ENCODE results near the gene TULP4. TPM values are rescaled to one million over a fixed set of nuclear protein-coding genes. Genes with fewer than 3 reads are reported as not detected.

The TULP4 gene
- total RNA-seq, 4 donors from 2014 or later = 59.8 to 99.2 (median 88.6) TPM

DNA sequence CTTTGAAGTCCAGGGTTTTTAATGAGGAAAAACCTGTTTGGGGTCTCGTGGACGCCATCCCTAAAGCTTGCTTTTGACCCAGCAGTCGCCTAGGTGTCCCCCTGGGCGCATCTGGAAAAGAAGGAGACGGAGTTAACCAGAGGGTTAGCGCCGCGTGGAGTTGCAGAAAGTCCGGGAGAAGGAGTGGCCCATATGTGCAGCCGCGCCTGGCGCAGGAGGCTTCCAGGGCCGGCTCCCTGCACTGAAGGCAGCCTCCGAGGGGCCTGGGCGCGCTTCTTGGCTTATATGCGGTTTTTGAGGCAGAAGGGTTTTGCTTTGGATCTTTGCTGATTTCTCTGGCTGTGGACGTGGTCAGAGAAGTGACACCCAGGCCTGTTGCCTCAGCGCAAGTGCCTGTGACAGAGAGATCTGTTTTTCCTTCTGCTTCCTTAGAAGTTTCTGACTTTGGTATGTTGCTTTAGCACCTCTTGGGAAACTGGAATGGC, 248.6 kb downstream of the TULP4 start:
- Histone ChIP-seq H3K27ac (peak overlapping the region; percentile 84 to 90 (median 90)), H3K9me3 (no peaks in the 10 kb centered on the region), H3K36me3 (no peaks in the 10 kb centered on the region), H3K4me1 (peaks cover 11 to 15% of the 10 kb centered on the region in 2 donors), H3K27me3 (no peaks in the 10 kb centered on the region), H3K4me3 (peak overlapping the region; percentile 80 to 92 (median 86))
- no peak for DNase-seq
- intact Hi-C loops (cut with DNase I; ENCODE audit: low total_unique reads) = loop anchor here (1.0 kb wide), 1 partner anchor 330 kb away; no protein-coding TSS in a partner anchor
- TF ChIP-seq, protein P1, sequence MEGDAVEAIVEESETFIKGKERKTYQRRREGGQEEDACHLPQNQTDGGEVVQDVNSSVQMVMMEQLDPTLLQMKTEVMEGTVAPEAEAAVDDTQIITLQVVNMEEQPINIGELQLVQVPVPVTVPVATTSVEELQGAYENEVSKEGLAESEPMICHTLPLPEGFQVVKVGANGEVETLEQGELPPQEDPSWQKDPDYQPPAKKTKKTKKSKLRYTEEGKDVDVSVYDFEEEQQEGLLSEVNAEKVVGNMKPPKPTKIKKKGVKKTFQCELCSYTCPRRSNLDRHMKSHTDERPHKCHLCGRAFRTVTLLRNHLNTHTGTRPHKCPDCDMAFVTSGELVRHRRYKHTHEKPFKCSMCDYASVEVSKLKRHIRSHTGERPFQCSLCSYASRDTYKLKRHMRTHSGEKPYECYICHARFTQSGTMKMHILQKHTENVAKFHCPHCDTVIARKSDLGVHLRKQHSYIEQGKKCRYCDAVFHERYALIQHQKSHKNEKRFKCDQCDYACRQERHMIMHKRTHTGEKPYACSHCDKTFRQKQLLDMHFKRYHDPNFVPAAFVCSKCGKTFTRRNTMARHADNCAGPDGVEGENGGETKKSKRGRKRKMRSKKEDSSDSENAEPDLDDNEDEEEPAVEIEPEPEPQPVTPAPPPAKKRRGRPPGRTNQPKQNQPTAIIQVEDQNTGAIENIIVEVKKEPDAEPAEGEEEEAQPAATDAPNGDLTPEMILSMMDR (IDR thresholded peaks at IDR 0.05 in 4 of 5, conservative IDR thresholded peaks at IDR 0.05 in 1 of 5) = no peak
- TF ChIP-seq POLR2A (IDR thresholded peaks at IDR 0.05) = no peak
- in situ Hi-C loops (cut with MboI; ENCODE audit: low sequenced_read_pairs in 4 of 4) = no loop called here
- ATAC-seq = peak; percentile 37 to 42

Other genes with a start within 250 kb of the TULP4 start
- gene SERAC1, start 144.2 kb upstream of the TULP4 start, total RNA-seq = 10 to 100 TPM in 2 of 4 donors, 1 to 10 TPM in 2; 8.1 to 15.5 (median 11.5) TPM
- 1 to 10 TPM; 4.4 to 9.7 (median 6.2) TPM for gene GTF2H5, start 144.1 kb upstream of the TULP4 start, total RNA-seq
- gene TMEM181, start 247.6 kb downstream of the TULP4 start, total RNA-seq = 10 to 100 TPM; 12.1 to 17.9 (median 12.9) TPM

All from gastrocnemius medialis (tissue), 4 donors.